ENCODE measurements around the gene FGF21.

The FGF21 gene

DNA sequence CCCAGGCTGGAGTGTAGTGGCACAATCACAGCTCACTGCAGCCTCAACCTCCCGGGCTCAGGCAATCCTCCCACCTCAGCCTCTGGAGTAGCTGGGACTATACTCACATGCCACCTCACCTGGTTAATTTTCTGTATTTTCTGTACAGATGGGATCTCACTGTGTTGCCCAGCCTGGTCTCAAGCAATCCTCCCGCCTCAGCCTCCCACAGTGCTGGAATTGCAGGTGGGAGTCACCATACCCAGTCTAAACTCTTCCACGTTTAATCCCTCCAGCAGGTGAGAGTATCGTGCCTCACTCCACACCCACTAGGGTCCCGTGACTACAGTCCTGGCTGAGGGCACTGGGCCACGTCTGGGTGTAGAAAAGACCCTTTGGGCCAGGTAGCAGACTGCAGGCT is 39.0 kb downstream of the FGF21 start:
- no peak for DNase-seq

DNA sequence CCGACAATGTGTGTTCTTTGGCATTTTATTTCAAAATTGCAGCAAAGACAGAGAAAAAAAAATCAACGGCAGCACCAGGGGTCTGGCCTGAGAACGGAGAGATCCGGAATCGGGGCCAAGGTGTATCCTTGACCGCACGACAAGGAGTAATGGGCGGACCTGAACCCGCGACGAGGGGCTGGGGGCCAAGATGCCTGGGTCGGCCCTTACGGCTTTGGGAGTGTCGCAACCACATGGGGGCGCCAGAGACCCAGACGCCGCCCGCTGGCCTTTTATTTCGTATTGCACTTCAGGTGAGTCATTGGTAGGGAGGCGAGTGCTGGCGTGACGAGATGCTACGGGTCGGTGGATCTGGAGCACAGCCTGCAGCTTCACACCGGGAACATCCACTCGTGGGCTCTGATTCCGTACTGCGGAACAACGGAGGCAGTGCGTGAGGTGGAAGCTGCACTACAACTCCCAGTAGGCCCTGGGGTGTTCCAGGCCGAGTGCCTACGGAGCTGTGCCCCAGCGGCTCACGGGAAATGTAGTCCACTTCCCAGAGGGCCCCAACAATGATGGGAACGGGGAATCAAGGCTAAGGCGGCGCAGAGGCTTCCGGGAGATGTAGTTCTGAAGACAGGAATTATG is 39.8 kb downstream of the FGF21 start:
- DNase-seq, result peak; percentile 80 to 81

DNA sequence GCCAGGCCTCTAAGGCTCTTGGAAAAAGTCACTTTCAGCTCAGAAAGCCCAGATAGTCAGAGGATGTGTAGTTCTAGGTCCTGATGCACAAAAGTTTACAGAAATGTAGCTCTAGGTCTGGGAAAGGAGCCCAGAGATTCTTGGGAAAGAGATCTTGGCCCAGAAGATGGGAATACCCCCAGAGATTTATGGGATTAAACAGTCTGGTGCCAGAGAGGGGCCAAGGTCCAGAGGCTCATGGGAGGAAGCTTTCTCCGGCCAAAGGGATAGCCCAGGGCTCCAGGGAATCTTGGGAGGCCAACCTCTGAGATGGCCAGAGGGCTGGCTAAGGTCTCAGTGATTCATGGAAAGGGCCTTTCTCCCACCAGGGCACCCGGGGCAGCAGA is 40.4 kb downstream of the FGF21 start:
- no peak for DNase-seq

DNA sequence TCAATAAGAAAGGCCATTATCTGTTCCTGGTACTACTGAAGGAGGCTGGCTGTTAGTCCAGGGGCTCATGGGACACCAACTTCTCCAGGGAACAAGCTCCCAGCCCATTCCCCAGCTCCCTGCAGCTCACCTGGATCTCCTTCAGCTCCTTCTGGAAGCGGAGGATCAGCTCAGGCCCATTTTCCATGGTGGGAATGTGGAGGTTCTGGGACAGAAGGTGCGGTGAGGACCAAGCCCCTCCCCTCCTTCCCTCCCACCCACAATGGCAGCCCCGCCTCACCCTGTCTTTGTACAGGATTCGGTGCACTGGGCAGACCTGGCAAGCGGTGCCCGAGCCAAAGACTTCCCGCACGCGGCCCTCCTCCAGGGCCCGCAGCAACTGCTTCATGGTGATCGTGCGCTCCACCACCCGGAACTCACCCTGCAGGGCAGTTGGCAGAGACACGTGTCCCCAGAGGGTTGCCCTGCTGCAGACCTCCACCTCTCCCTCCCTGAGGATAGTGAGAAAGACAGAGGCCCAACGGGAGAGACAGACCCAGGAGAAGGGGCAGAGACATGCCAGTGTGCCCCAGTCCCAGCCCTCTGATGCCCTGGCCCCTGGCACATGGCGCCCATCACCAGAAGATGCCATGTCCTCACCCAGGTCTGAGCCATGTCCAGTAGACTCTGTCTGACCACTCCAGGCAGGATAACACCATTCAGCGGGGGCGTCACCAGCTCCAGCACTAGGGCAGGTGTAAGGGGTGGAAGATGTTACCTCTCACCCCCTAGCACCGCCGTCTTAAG is 41.2 kb downstream of the FGF21 start:
- no peak for DNase-seq

DNA sequence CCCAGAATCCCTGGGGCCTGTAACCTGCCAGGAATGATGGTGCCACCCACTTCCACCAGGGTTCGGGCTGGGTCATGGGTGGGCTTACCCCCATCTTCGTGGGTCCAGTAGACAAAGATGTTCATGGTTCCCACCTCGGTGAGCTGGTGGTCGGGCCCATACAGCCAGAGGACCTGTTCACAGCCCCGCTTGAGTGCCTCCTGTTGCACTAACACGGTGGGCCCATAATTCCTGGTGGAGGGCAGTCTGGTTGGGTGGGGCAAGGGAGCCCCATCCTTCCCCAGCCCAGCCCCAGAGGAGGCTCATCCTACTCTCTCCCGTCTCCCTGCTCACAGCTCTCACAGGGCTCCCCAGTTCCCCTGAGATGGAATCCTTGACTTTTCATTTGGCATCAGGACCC is 41.8 kb downstream of the FGF21 start:
- no peak for DNase-seq

DNA sequence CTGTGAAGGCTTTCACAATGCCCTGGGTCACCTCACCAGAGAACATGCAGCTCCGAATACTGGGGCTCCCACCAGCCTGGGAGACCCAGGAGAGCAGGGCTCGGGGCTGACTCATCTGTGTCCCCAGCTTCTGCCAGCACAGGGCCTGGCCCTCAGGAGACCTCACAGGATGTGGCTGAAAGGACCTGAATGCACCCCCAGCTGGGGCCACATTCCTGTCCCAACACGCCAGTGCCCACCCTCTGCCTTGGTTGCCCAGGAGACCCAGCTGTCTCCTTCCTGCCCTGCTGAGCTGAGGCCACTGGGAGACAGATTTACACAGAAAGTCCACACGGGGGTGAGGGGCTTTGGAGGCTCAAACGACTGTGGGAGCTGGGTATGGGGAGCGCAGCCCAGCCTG is 43.6 kb downstream of the FGF21 start:
- no peak for DNase-seq

DNA sequence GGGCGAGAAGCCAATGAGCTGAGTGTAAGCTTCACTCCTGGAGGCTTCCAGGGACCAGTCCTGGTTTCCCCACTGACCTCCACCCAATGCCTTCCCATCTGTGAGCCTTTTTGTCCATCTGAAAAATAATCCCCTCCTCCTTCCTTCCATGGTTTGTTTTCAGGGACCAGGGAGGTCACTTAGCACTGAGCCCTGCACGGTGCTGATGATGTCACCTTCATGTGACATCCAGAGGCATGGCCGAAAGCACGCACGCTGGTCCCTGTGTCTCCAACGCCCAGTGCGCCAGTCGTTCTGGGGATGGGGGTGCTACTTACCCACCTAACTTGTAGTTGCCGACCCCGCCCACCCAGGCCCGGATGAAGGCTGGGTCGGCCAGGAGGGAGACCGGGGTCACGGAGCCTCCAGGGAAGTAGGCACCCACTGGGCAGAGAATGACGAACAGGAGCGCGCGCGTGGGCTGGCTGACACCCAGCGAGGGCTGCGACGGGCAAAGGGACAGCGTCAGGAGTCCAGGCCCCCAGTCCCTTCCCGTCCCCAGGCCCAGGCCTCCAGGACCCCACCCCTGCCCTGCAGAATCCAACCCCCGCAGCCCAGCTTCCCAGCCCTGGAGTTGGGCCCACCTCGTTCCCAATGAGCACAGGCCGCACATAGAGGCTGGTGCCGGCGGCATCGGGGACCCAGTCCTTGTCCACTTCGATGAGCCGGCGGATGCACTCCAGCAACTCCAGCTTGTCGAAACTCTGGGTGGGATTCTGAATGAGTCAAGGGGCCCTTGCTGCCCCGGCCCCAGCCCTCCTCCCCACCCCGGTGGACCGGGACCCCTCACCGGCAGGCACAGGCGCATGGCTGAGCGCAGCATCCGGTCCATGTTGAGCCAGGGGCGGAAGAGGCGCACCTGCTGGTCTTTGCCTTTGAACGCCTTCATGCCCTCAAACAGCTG is 44.3 kb downstream of the FGF21 start:
- no peak for DNase-seq

DNA sequence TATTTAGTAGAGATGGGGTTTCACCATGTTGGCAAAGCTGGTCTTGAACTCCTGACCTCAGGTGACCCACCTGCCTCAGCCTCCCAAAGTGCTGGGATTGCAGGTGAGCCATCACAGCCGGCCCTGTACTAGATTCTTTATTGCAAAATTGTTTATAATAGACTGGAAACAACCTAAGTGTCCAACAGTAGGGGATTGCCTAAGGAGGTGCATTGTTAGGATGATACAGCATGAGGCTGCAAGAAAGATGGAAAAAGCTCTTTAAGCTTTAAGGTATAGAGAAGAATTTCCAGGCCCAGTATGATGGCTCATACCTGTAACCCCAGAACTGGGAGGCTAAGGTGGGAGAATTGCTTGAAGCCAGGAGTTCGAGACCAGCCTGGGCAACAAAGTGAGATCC is 47.3 kb downstream of the FGF21 start:
- DNase-seq, result no peak

DNA sequence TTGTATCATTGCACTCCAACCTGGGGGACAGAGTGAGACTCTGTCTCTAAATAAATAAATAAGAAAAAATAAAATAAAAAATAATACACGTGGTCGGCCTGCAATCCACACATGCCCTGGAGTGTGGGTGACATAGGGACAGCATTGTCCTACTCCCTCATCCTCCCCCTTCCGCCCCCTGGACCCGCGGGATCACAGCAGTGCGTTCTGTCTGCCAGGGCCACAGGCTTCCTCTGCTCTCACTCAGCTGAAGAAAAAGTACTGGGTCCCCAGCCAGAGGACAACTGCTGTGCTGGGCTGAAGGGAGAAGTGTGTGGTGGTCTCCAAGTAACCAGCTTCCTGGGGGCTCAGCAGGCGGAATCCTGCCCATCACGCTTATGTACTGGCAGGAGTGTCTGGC is 49.2 kb downstream of the FGF21 start:
- DNase-seq, result no peak

DNA sequence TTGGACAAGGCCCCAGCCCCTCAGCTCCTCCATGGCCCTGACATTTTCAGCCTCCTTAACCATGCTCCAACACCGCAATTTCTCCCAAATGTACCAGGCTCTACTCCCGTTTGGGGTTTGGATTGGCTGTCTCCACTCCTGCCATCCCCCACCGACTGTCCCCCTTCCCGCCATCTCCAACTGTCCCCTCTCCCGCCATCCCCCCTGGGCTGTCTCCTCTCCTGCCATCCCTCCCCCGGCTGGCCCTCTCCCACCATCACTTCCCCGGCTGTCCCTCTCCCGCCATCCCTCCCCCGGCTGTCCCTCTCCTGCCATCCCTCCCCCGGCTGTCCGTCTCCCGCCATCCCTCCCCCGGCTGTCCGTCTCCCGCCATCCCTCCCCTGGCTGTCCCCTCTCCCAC is 50.1 kb downstream of the FGF21 start:
- DNase-seq, result no peak

DNA sequence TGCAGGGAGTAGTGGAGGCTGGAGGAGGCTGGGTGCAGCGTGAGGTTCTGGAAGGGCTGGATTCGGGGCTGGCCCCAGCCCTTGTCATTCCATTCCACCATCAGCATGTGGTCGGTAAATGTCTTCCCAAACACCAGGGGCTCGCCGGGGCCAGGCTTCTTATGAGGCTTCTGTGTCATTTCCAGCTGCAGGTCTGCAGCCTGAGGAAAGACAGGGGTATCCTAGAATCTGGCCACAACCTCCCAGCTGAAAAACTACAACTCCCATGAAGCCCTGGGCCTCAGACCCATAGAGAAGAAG is 51.1 kb downstream of the FGF21 start:
- peak; percentile 26 to 42 for DNase-seq

DNA sequence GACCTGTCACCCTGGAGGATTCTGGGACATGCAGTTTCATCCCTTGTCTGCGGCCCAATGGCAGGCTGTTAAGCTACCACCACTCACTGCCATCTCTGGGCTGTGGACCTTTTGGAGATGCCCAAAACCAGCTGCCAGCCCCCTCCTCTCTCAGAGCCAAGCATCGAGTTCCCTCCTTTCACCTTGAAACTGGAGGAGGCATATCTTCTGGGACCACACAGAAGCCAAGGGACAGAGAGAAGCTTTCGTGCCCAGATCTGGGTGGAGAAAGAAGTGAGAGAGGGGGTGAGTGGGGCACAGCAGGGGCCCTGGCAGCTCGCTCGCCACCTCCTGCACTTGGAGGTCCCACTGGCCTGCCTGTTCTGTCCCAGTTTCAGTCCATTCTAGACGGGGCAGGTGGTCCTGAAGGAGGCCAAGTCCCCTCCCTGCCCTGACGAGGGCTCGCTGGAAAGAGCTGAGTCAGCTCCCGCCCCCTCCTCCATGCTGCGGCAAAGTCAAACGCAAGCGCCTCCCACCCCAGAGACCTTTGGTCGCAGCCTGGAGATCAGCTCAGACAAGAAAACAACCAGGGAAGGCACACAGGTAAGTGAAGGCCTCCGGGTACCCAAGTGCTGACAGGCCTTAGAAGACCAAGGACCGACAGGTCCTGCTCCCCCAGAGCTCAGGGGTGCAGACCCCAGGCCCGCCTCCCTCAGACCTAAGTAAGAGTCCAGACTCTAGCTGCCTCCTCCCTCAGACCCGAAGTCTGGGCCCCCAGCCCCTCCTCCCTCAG is 51.7 kb downstream of the FGF21 start:
- no peak for DNase-seq

DNA sequence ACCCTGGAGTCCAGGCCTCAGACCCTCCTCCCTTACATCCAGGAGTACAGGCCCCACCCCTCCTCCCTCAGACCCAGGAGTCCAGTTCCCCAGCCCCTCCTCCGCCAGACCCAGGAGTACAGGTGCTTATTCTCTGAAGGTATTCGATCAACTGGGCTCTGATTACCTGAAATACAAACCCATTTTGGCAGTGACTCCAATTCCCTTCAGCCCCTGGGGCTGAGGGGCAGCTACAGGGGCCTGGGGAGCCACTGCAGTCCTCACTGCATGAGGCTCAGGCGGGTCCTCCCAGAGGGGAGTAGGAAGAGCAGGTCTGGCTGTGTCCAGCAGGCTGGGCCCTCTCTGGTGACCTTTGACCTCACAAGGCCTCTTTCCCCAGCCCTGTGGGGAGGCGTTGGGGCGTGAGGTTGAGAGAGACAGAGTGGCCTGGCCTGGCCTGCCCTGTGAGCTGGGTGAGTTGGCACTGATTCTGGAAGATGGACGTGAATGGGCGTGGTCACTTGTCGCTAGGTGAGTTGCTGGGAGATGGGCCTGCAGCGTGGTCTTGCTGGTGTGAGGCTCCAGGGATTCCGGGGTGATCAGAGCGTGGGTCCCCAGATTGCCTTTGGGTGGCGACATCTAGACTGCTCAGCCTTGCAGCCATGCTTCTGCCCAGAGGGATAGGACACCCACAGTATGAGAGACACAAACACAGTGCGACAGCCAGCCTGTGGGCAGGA is 52.4 kb downstream of the FGF21 start:
- no peak for DNase-seq
